HT-29 (cell line): ENCODE results near the gene GLRA1. TPM values are rescaled to one million over a fixed set of nuclear protein-coding genes. Genes with fewer than 3 reads are reported as not detected.
"Not testable (repeated sequence)": the region's sequence is repeated elsewhere in the genome, so short reads cannot be mapped to it uniquely, and the experiment has no call there.

Source experiments
- DNase-seq: peaks from one replicate; pipeline ENCODE4 v3.0.0-alpha.2; 2015; ENCODE audit warnings: low spot score
- total RNA-seq: library from RNA; depleted of rRNA; stranded (reverse); fragments of >200 nt; shearing (Covaris generic); gene quantifications from 2 replicates; pipeline ENCODE4 v1.2.3, GENCODE V29; 2014

Gene GLRA1
- total RNA-seq, 1 experiment from 2014 or later, result not detected

- no peak for DNase-seq
Measured at GRCh38 chr5:151819830-151820229, 104.8 kb downstream of the GLRA1 start.

- DNase-seq, result no peak
Measured at GRCh38 chr5:151815051-151815450, 109.6 kb downstream of the GLRA1 start.

GRCh38 chr5:151812757-151813309 lies 111.8 kb downstream of the GLRA1 start:
- no peak for DNase-seq

GRCh38 chr5:151811593-151812321 lies 112.9 kb downstream of the GLRA1 start:
- no peak for DNase-seq

- DNase-seq, result no peak
Measured at GRCh38 chr5:151810897-151811296, 113.8 kb downstream of the GLRA1 start.

- no peak for DNase-seq
Measured at GRCh38 chr5:151810449-151810848, 114.2 kb downstream of the GLRA1 start.

- no peak for DNase-seq
Measured at GRCh38 chr5:151808451-151809169, 116.0 kb downstream of the GLRA1 start.

- DNase-seq, result no peak
Measured at GRCh38 chr5:151805414-151806223, 119.0 kb downstream of the GLRA1 start.

- no peak for DNase-seq
Measured at GRCh38 chr5:151800532-151800931, 124.1 kb downstream of the GLRA1 start.

GRCh38 chr5:151799407-151799806 lies 125.2 kb downstream of the GLRA1 start:
- DNase-seq, result no peak

- no peak for DNase-seq
Measured at GRCh38 chr5:151798674-151799073, 126.0 kb downstream of the GLRA1 start.

- DNase-seq, result no peak
Measured at GRCh38 chr5:151795426-151795825, 129.2 kb downstream of the GLRA1 start.

GRCh38 chr5:151793358-151793757 lies 131.3 kb downstream of the GLRA1 start:
- no peak for DNase-seq

- no peak for DNase-seq
Measured at GRCh38 chr5:151787817-151788216, 136.8 kb downstream of the GLRA1 start.

- no peak for DNase-seq
Measured at GRCh38 chr5:151786468-151786867, 138.2 kb downstream of the GLRA1 start.

- no peak for DNase-seq
Measured at GRCh38 chr5:151784141-151784540, 140.5 kb downstream of the GLRA1 start.

- DNase-seq, result not testable (repeated sequence)
Measured at GRCh38 chr5:151783664-151784063, 141.0 kb downstream of the GLRA1 start.

GRCh38 chr5:151781201-151781600 lies 143.4 kb downstream of the GLRA1 start:
- DNase-seq, result no peak

- no peak for DNase-seq
Measured at GRCh38 chr5:151780348-151780747, 144.3 kb downstream of the GLRA1 start.

GRCh38 chr5:151779531-151780125 lies 145.0 kb downstream of the GLRA1 start:
- no peak for DNase-seq

- DNase-seq, result peak; percentile 11
Measured at GRCh38 chr5:151775025-151775606, 149.5 kb downstream of the GLRA1 start.
